ENCODE results near the gene TATDN3. TPM values are rescaled to one million over a fixed set of nuclear protein-coding genes. Genes with fewer than 3 reads are reported as not detected.

The TATDN3 gene
- total and polyA plus RNA-seq, 8 donors, result 7.7 to 10.4 (median 8.8) TPM

GRCh38 chr1:212856755-212857154 lies 65.1 kb downstream of the TATDN3 start:
- no peak for ATAC-seq

GRCh38 chr1:212857992-212858460 lies 66.3 kb downstream of the TATDN3 start, which contains the start of gene FLVCR1:
Gene FLVCR1 (plus strand): TSS chr1:212858275. CDS start chr1:212858453, 178 bp downstream.
- Histone ChIP-seq H3K36me3 (no peaks in the 10 kb centered on the region), H3K27ac (peak within 1 kb of the TSS; percentile 46 to 75 (median 70)), H3K4me3 (peak within 1 kb of the TSS; percentile 84 to 92 (median 87)), H3K4me1 (peaks cover 0 to 17% (median 13%) of the 10 kb centered on the region in 3 donors), H3K9me3 (no peaks in the 10 kb centered on the region), H3K27me3 (no peaks in the 10 kb centered on the region)
- 0 to 1% methylated on average over 45 to 54 of the region's 54 CpGs for WGBS, 2 donors
- FAIRE-seq, result no peak
- peak; percentile 95 to 98 (median 96) for DNase-seq
- intact Hi-C loops (cut with DNase I), result no loop called here
- peak; percentile 99 to 100 (median 100) for ATAC-seq
- no peak for TF ChIP-seq CTCF (IDR thresholded peaks at IDR 0.05)

More at GRCh38 chr1:212856755-212857154, 65.1 kb downstream of the TATDN3 start:
- no peak for DNase-seq
- peak overlapping the region in 1 of 4 donors; percentile 89 for H3K4me3 ChIP-seq
- no peaks in the 10 kb centered on the region for H3K27me3 ChIP-seq
- no peaks in the 10 kb centered on the region for H3K36me3 ChIP-seq
- H3K4me1 ChIP-seq, result peaks cover 0 to 17% (median 9%) of the 10 kb centered on the region in 3 donors
- WGBS, 2 donors, result 88 to 89% methylated on average over 16 of the region's 16 CpGs
- no peak for FAIRE-seq
- no peaks in the 10 kb centered on the region for H3K9me3 ChIP-seq
- no peak overlapping the region for H3K27ac ChIP-seq
- intact Hi-C loops (cut with DNase I), result no loop called here
- TF ChIP-seq CTCF (IDR thresholded peaks at IDR 0.05), result no peak

GRCh38 chr1:212858461-212859265 lies 67.0 kb downstream of the TATDN3 start:
- no peak for TF ChIP-seq CTCF (IDR thresholded peaks at IDR 0.05)
- no peaks in the 10 kb centered on the region for H3K27me3 ChIP-seq
- ATAC-seq, result peak; percentile 38 to 62 (median 50)
- peak overlapping the region; percentile 46 to 75 (median 70) for H3K27ac ChIP-seq
- 6 to 8% methylated on average over 40 to 54 of the region's 54 CpGs for WGBS, 2 donors
- intact Hi-C loops (cut with DNase I), result no loop called here
- H3K4me1 ChIP-seq, result peaks cover 0 to 17% (median 13%) of the 10 kb centered on the region in 3 donors
- peak overlapping the region; percentile 84 to 92 (median 87) for H3K4me3 ChIP-seq
- H3K9me3 ChIP-seq, result no peaks in the 10 kb centered on the region
- DNase-seq, result peak; percentile 7 to 80 (median 34)
- FAIRE-seq, result no peak
- no peaks in the 10 kb centered on the region for H3K36me3 ChIP-seq

- ATAC-seq (no peak), FAIRE-seq (no peak), DNase-seq (no peak)
- intact Hi-C loops (cut with DNase I), result no loop called here
- 80 to 81% methylated on average over 5 of the region's 5 CpGs for WGBS, 2 donors
- Histone ChIP-seq H3K4me1 (peaks cover 0 to 17% (median 13%) of the 10 kb centered on the region in 3 donors), H3K27me3 (no peaks in the 10 kb centered on the region), H3K9me3 (no peaks in the 10 kb centered on the region), H3K4me3 (no peak overlapping the region), H3K27ac (no peak overlapping the region), H3K36me3 (no peaks in the 10 kb centered on the region)
- TF ChIP-seq CTCF (IDR thresholded peaks at IDR 0.05), result no peak
Observed at GRCh38 chr1:212860713-212861581, 69.3 kb downstream of the TATDN3 start.

All from pancreas (tissue), 10 donors.